GM23248 (cell line): ENCODE measurements around the gene NEURL4.

ENCODE experiments used
- EZH2 ChIP-seq: fragments of 200-600 bp; sonication (generic); IDR thresholded peaks from 2 replicates; pipeline ENCODE4 v1.6.1; 2018; ENCODE audit warnings: antibody characterized with exemption, mild to moderate bottlenecking; ENCODE audit not compliant: insufficient read depth, poor library complexity, severe bottlenecking
- EZH2phosphoT487 ChIP-seq: fragments of 200-600 bp; sonication (generic); IDR thresholded peaks from 2 replicates; pipeline ENCODE4 v1.6.1; 2018; ENCODE audit warnings: antibody characterized with exemption, moderate library complexity, mild to moderate bottlenecking, low read depth; ENCODE audit not compliant: insufficient read depth

DNA sequence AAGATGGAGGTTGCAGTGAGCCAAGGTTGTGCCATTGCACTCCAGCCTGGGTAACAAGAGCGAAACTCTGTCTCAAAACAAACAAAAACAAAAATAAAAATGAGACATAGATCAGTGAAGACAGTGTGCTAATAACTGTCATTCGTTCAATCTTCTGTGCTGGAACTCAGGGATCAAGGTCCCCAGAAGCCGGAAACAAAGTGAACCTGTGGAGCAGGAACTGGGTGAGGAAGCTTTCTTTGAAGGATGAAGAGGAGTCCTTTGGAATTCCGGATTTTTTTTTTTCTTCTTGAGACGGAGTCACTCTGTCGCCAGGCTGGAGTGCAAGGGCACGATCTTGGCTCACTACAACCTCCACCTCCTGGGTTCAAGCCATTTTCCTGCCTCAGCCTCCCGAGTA lies 49.7 kb downstream of the NEURL4 start:
- no peak for TF ChIP-seq EZH2
- TF ChIP-seq EZH2phosphoT487: no peak
